RWPE2 (cell line): ENCODE measurements around the gene ACER2.

Experiments
- ATAC-seq: fragments of 200-7000 bp; cut with Tn5 transposase; 3 replicates; pipeline ENCODE4 v1.9.1; 2021; ENCODE audit warnings: low read depth
- DNase-seq: peaks from one replicate; pipeline ENCODE4 v3.0.0-alpha.2; 2020; ENCODE audit warnings: low spot score
- H3K27ac ChIP-seq: fragments of 450-650 bp; 2 replicates; pipeline ENCODE4 v1.5.1; 2017; ENCODE audit warnings: mild to moderate bottlenecking; ENCODE audit not compliant: poor library complexity, severe bottlenecking
- H3K27me3 ChIP-seq: fragments of 250-450 bp; sonication (Bioruptor Pico); 2 replicates; pipeline ENCODE4 v1.5.1; 2021; ENCODE audit warnings: mild to moderate bottlenecking, moderate library complexity; ENCODE audit not compliant: insufficient read depth, poor library complexity, severe bottlenecking
- H3K36me3 ChIP-seq: fragments of 250-450 bp; sonication (Bioruptor Pico); 2 replicates; pipeline ENCODE4 v1.5.1; 2020; ENCODE audit warnings: low read depth, mild to moderate bottlenecking, moderate library complexity
- H3K4me1 ChIP-seq: fragments of 250-450 bp; sonication (Bioruptor Pico); 2 replicates; pipeline ENCODE4 v1.5.1; 2021; ENCODE audit warnings: mild to moderate bottlenecking, moderate library complexity; ENCODE audit not compliant: insufficient read depth, poor library complexity, severe bottlenecking
- H3K4me3 ChIP-seq: fragments of 250-450 bp; sonication (Bioruptor Pico); 2 replicates; pipeline ENCODE4 v1.5.1; 2021; ENCODE audit warnings: mild to moderate bottlenecking, moderate library complexity; ENCODE audit not compliant: severe bottlenecking
- H3K9me3 ChIP-seq: fragments of 250-450 bp; sonication (Bioruptor Pico); 2 replicates; pipeline ENCODE4 v1.5.1; 2021; ENCODE audit warnings: mild to moderate bottlenecking, moderate library complexity; ENCODE audit not compliant: severe bottlenecking
- CTCF ChIP-seq: fragments of 450-650 bp; IDR thresholded peaks from one replicate; pipeline ENCODE4 v1.5.1; 2017; ENCODE audit warnings: mild to moderate bottlenecking, moderate library complexity; ENCODE audit not compliant: poor library complexity, severe bottlenecking

Gene ACER2

GRCh38 chr9:19486803-19487202, 78.0 kb downstream of the ACER2 start:
- no peak for TF ChIP-seq CTCF
- Histone ChIP-seq H3K9me3 (no peaks in the 10 kb centered on the region), H3K36me3 (no peaks in the 10 kb centered on the region), H3K4me3 (no peak overlapping the region), H3K27ac (no peak overlapping the region), H3K4me1 (no peaks in the 10 kb centered on the region), H3K27me3 (no peaks in the 10 kb centered on the region)
- DNase-seq = no peak
- ATAC-seq = peak; percentile 72

- ATAC-seq (no peak), DNase-seq (no peak)
- Histone ChIP-seq H3K27me3 (no peaks in the 10 kb centered on the region), H3K27ac (no peak overlapping the region), H3K4me1 (no peaks in the 10 kb centered on the region), H3K9me3 (no peaks in the 10 kb centered on the region), H3K4me3 (no peak overlapping the region), H3K36me3 (no peaks in the 10 kb centered on the region)
- no peak for TF ChIP-seq CTCF
Observed at GRCh38 chr9:19488721-19489120, 79.9 kb downstream of the ACER2 start.

- Histone ChIP-seq H3K27ac (no peak overlapping the region), H3K36me3 (no peaks in the 10 kb centered on the region), H3K9me3 (no peaks in the 10 kb centered on the region), H3K27me3 (no peaks in the 10 kb centered on the region), H3K4me3 (no peak overlapping the region), H3K4me1 (no peaks in the 10 kb centered on the region)
- no peak for DNase-seq
- TF ChIP-seq CTCF = no peak
- no peak for ATAC-seq
Observed at GRCh38 chr9:19490269-19490668, 81.5 kb downstream of the ACER2 start.

GRCh38 chr9:19490828-19491227, 82.0 kb downstream of the ACER2 start:
- H3K9me3 ChIP-seq = no peaks in the 10 kb centered on the region
- H3K27me3 ChIP-seq = no peaks in the 10 kb centered on the region
- no peak for TF ChIP-seq CTCF
- no peaks in the 10 kb centered on the region for H3K4me1 ChIP-seq
- ATAC-seq (no peak), DNase-seq (no peak)
- no peak overlapping the region for H3K4me3 ChIP-seq
- H3K27ac ChIP-seq = no peak overlapping the region
- H3K36me3 ChIP-seq = no peaks in the 10 kb centered on the region

- Histone ChIP-seq H3K4me1 (no peaks in the 10 kb centered on the region), H3K27ac (no peak overlapping the region), H3K36me3 (no peaks in the 10 kb centered on the region), H3K4me3 (no peak overlapping the region), H3K9me3 (no peaks in the 10 kb centered on the region), H3K27me3 (no peaks in the 10 kb centered on the region)
- ATAC-seq (no peak), DNase-seq (no peak)
- TF ChIP-seq CTCF = no peak
Observed at GRCh38 chr9:19492775-19493173, 84.0 kb downstream of the ACER2 start.
